ENCODE measurements around the gene PDS5A. TPM values are rescaled to one million over a fixed set of nuclear protein-coding genes. Genes with fewer than 3 reads are reported as not detected.

The PDS5A gene
- total and polyA plus RNA-seq, 2 of the 13 experiments (the other 11 are each of a cell fraction or from before 2014, with no cell fraction given), result 31.8 to 57.0 TPM

DNA sequence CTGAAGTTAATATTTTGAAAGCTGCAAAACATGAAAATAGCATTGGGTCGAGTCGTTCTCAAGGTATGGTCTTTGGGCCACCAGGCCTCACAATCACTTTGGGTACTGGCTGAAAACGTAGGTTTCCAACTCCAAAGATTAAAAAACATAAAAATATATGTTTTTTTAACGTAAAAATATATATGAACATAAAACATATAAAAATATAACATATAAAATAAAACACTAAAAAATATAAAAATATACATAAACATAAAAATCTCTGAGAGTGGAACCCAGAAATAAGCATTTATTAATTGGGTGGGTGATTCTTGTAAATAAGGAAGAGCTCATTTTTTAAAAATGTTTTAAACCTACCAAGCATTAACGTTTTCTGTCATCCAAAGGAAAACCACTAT, 666 bp upstream of the PDS5A start (continued):
- TF ChIP-seq, protein P1, sequence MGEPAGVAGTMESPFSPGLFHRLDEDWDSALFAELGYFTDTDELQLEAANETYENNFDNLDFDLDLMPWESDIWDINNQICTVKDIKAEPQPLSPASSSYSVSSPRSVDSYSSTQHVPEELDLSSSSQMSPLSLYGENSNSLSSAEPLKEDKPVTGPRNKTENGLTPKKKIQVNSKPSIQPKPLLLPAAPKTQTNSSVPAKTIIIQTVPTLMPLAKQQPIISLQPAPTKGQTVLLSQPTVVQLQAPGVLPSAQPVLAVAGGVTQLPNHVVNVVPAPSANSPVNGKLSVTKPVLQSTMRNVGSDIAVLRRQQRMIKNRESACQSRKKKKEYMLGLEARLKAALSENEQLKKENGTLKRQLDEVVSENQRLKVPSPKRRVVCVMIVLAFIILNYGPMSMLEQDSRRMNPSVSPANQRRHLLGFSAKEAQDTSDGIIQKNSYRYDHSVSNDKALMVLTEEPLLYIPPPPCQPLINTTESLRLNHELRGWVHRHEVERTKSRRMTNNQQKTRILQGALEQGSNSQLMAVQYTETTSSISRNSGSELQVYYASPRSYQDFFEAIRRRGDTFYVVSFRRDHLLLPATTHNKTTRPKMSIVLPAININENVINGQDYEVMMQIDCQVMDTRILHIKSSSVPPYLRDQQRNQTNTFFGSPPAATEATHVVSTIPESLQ (CRISPR knock-in tag; conservative IDR thresholded peaks at IDR 0.05), result no peak
- TF ChIP-seq MTF1 (CRISPR knock-in tag; IDR thresholded peaks at IDR 0.05) (no peak), ARNT2 (CRISPR knock-in tag; IDR thresholded peaks at IDR 0.05; ENCODE audit: low read depth) (no peak), ZMYM4 (CRISPR knock-in tag; IDR thresholded peaks at IDR 0.05) (no peak), MTA1 (CRISPR knock-in tag; IDR thresholded peaks at IDR 0.05; ENCODE audit: borderline replicate concordance) (no peak), NBN (conservative IDR thresholded peaks at IDR 0.05) (no peak)
- TF ChIP-seq, protein P2, sequence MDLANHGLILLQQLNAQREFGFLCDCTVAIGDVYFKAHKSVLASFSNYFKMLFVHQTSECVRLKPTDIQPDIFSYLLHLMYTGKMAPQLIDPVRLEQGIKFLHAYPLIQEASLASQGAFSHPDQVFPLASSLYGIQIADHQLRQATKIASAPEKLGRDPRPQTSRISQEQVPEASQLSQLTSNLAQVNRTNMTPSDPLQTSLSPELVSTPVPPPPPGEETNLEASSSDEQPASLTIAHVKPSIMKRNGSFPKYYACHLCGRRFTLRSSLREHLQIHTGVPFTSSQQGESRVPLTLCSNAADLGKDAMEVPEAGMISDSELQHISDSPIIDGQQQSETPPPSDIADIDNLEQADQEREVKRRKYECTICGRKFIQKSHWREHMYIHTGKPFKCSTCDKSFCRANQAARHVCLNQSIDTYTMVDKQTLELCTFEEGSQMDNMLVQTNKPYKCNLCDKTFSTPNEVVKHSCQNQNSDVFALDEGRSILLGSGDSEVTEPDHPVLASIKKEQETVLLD (CRISPR knock-in tag; IDR thresholded peaks at IDR 0.05; ENCODE audit: low read depth), result no peak
- TF ChIP-seq, protein P3, sequence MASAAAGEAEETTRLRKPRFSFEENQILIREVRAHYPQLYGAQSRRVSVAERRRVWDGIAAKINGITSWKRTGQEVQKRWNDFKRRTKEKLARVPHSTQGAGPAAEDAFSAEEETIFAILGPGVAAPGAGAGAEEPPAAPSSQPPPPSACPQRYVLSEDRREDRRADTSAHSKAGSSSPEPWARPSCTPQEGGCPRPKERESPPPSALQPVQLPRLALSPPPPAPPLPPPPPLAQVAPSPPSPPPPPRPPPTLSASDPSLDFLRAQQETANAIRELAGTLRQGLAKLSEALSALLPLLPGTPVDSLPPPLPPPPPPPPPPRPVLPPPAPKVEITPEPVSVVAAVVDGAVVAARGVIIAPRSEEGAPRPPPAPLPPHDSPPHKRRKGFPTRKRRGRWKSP (CRISPR knock-in tag; IDR thresholded peaks at IDR 0.05), result 0 out of 2 replicates have a peak, but pooled peaks have one; percentile 6
- TF ChIP-seq, protein P4, sequence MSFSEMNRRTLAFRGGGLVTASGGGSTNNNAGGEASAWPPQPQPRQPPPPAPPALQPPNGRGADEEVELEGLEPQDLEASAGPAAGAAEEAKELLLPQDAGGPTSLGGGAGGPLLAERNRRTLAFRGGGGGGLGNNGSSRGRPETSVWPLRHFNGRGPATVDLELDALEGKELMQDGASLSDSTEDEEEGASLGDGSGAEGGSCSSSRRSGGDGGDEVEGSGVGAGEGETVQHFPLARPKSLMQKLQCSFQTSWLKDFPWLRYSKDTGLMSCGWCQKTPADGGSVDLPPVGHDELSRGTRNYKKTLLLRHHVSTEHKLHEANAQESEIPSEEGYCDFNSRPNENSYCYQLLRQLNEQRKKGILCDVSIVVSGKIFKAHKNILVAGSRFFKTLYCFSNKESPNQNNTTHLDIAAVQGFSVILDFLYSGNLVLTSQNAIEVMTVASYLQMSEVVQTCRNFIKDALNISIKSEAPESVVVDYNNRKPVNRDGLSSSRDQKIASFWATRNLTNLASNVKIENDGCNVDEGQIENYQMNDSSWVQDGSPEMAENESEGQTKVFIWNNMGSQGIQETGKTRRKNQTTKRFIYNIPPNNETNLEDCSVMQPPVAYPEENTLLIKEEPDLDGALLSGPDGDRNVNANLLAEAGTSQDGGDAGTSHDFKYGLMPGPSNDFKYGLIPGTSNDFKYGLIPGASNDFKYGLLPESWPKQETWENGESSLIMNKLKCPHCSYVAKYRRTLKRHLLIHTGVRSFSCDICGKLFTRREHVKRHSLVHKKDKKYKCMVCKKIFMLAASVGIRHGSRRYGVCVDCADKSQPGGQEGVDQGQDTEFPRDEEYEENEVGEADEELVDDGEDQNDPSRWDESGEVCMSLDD (CRISPR knock-in tag; IDR thresholded peaks at IDR 0.05; ENCODE audit: borderline replicate concordance), result no peak
- TF ChIP-seq, protein P5, sequence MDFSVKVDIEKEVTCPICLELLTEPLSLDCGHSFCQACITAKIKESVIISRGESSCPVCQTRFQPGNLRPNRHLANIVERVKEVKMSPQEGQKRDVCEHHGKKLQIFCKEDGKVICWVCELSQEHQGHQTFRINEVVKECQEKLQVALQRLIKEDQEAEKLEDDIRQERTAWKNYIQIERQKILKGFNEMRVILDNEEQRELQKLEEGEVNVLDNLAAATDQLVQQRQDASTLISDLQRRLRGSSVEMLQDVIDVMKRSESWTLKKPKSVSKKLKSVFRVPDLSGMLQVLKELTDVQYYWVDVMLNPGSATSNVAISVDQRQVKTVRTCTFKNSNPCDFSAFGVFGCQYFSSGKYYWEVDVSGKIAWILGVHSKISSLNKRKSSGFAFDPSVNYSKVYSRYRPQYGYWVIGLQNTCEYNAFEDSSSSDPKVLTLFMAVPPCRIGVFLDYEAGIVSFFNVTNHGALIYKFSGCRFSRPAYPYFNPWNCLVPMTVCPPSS (IDR thresholded peaks at IDR 0.05), result no peak
- TF ChIP-seq, protein P6, sequence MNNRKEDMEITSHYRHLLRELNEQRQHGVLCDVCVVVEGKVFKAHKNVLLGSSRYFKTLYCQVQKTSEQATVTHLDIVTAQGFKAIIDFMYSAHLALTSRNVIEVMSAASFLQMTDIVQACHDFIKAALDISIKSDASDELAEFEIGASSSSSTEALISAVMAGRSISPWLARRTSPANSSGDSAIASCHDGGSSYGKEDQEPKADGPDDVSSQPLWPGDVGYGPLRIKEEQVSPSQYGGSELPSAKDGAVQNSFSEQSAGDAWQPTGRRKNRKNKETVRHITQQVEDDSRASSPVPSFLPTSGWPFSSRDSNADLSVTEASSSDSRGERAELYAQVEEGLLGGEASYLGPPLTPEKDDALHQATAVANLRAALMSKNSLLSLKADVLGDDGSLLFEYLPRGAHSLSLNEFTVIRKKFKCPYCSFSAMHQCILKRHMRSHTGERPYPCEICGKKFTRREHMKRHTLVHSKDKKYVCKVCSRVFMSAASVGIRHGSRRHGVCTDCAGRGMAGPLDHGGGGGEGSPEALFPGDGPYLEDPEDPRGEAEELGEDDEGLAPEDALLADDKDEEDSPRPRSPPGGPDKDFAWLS (CRISPR knock-in tag; IDR thresholded peaks at IDR 0.05; ENCODE audit: borderline replicate concordance), result no peak

Measured in HepG2 (cell line).